Activated T-cell treated with anti-CD3 and anti-CD28 coated beads for 48 hours (primary cell): ENCODE measurements around the gene PALD1.

ENCODE experiments used
- DNase-seq: peaks from one replicate; pipeline ENCODE4 v3.0.0-alpha.2; 2020; ENCODE audit warnings: low read depth

Gene PALD1

DNA sequence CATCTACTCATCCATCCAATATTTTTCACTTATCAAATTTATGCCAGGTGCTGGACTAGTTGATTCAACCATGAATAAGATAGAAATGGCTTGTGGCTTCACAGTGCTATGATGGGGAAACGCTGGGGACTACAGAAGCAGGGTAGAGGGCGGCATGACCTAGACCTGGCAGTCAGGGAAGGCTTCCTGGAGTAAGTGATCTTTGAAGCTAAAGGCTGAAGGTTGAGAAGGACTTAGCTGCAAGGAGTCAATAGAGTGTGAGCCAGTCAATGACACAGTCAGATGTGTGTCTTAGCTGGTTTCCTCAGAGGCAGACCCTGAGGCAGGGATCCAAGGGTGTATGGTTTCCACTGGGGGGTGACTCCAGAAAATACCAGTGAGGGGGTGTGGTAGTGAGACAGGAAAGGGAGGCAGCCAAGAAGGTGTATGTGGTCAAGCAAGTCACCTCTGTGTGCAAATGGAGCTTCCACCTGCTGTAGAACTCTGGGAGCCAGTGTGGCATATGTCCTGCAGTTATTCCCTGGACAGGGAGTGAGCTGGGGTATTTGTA lies 113.7 kb downstream of the PALD1 start:
- no peak for DNase-seq

DNA sequence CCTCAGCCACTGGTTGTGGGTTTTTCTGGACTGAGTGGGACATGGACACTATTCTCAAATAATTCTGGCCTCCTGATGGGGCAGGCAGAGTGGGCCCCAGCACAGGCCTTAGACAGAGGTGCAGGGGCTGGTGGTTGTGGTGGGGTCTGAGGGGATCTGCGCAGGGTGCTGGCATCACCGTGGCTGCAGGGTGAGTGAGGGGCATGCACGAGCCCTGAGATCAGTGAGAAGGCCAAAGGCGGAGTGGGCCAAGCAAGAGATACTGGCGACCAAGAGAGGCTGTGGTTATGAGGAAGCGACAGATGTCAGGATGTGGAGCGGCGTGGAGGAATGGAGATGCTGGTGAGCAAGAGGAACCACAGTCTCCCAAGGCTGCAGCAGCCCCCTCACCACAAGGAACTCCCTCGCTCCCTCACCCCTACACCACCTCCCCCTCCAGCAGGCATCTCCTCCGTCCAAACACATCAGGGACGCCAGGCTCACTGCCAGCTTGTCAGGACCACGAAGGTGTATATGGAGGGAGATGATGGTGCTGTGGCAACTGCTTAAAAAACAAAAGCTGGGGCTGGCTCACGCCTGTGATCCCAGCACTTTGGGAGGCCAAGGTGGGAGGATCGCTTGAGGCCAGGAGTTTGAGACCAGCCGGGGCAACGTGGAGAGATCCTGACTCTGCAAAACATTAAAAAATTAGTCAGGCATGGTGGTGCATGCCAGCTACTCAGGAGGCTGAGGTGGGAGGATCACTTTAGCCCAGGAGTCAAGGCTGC lies 114.4 kb downstream of the PALD1 start:
- no peak for DNase-seq

- DNase-seq: no peak
These were observed 114.9 kb downstream of the PALD1 start for GRCh38 chr10:70593513-70593890.

GRCh38 chr10:70594161-70594560 lies 115.6 kb downstream of the PALD1 start:
- no peak for DNase-seq

DNA sequence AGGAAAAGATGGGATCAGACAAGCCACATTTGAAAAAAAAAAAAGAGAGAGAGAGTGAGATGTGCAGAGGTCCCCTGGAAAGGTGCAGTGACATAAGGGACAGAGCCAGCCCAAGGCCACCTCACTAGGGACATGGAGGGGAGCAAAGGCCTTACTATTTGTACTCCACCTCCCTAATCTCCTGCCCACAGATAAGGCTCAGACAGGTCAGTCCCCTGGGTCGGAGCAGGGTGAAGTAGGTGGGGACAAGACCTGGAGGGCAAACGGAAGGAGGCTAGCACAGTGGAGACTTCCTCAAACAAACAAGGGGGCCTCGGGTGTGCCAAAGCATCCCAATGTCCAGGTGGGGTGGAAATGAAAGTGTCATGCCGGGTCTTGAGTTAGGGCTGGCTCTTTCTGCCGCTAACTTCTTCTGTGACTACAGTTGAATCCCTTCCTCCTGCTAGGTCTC lies 117.0 kb downstream of the PALD1 start:
- no peak for DNase-seq

DNA sequence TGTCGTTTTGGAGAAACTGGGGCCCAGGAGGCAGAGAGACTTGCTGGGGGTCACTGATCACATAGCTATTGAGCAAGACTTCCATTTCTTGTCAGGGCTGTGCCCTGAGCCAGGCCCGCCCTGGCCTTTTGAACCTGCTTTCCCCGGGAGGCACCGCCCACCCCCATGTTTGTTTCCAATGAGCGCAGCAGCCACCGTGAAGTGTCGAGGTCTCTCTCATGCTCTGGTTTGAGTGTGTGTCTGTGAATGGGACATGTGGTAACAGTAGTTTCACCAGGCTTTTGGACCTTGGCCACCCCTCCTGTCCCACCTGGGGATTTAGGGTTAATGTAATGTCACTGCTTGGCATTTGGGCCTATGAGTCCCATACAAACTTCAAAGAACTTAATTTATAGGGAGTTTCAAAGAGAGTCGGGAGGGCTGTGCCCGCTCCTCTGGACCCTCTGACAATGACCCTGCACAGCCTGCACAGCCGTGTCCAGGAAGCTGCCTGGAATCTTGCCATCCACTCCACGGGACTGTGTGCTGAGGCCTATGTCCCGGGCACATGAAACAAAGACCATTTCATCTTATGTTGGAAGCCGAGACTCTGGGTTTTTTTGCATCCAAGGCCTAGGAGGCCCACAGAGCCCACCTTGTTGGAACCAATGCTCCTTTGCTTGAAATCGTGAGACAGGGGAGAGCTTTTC lies 117.7 kb downstream of the PALD1 start:
- DNase-seq: no peak

- DNase-seq: no peak
These were observed 118.6 kb downstream of the PALD1 start for GRCh38 chr10:70596860-70597809.

GRCh38 chr10:70597856-70598815 lies 119.6 kb downstream of the PALD1 start:
- no peak for DNase-seq

DNA sequence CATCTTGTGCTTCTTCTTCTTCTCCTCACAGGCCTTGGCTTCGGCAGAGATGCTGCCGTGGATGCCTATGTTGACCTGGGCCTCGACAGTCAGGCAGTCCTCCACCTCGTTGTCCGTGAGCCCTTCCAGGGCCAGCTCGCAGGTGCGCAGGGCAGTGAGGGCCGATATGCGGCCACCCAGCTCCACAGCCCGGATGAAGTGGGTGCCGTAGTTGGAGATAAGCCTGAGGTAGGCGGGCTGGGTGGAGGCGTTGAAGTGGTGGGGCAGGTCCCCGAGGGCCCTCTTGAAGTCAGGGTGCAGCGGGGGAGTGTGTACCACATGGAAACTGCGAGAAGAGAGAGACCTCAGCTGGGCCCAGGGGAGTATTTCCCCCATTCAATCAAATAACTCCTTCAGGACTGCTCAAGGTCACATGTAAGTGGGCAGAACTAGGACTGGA lies 120.3 kb downstream of the PALD1 start:
- DNase-seq: no peak

- no peak for DNase-seq
These were observed 120.8 kb downstream of the PALD1 start for GRCh38 chr10:70599319-70599718.

DNA sequence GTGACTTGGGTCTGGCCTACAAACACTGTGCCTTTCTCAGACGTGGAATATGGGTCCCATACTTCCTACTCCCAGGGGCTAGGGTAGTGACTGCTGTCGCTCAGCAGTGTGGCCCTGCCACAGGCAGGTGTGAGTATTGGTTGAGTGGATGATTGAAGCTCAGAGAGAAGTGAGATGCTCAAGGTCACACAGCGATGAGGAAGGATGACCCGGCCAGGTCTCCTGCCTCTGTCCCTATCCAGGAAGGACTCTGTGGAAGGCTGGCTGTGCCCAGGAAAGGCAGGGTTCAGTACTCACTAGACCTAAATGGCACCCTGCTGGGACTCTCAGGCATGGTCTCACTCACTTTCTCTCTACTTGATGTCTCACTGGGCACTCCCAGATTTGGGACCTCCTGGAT lies 121.2 kb downstream of the PALD1 start:
- no peak for DNase-seq

GRCh38 chr10:70600512-70601395 lies 122.2 kb downstream of the PALD1 start:
- no peak for DNase-seq

DNA sequence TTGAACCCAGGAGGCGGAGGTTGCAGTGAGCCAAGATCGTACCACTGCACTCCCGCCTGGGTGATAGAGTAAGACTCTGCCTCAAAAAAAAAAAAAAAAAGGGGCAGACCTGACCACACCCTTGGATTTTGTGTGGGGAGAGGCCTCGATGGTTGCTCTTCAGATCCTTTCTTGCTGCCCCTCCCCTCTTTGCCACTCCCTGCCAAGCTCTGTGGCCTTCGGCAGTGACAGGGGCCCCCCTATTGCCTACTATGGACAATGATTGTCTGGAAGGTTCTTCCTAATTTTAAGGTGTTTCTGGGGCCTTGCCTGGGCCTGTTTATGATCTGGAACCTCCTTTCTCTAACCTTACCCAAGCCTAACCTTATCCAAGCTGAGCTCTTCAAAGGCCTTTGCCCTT lies 123.2 kb downstream of the PALD1 start:
- no peak for DNase-seq

- peak; percentile 67 for DNase-seq
These were observed 124.3 kb downstream of the PALD1 start, which contains the start of gene PRF1 for GRCh38 chr10:70602665-70603448. TSS of gene PRF1 (minus strand) at chr10:70602741. CDS start at chr10:70600902, 1,839 bp downstream.

GRCh38 chr10:70603449-70603801 lies 124.9 kb downstream of the PALD1 start:
- DNase-seq: no peak

DNA sequence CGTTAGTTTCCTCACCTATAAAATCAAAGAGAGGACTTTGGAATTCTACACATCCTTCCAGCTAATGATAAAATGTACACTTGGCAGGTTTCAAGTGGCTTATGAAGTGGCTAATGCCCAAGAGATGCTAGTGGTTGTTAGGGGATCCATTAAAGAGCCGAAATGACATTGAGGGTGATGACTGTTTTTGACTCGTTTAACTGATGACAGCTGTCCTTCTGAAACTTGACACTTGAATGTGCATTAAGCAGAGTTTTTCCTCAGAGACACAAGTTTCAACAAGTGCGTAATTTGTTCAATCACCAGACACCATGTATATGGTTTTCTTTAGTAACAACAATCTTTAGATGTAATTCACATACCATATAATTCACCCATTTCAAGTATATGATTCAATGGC lies 125.5 kb downstream of the PALD1 start:
- no peak for DNase-seq

DNA sequence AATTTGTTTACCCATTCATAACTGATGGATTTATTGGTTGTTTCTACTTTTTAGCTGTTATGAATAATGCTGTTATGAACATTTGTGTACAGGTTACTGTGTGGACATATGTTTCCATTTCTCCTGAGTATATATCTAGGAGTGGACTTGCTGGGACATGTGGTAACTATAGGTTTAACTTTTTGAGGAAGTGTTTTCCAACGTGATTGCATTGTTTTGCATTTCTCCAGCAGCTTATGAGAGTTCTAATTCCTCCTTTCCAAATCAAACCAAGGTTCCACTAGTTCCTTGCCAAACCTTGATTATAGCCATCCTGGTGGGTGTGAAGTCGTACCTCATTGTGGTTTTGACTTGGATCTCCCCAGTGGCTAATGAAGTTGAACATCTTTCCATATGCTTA lies 126.6 kb downstream of the PALD1 start:
- no peak for DNase-seq

- no peak for DNase-seq
These were observed 129.4 kb downstream of the PALD1 start for GRCh38 chr10:70607936-70608335.

DNA sequence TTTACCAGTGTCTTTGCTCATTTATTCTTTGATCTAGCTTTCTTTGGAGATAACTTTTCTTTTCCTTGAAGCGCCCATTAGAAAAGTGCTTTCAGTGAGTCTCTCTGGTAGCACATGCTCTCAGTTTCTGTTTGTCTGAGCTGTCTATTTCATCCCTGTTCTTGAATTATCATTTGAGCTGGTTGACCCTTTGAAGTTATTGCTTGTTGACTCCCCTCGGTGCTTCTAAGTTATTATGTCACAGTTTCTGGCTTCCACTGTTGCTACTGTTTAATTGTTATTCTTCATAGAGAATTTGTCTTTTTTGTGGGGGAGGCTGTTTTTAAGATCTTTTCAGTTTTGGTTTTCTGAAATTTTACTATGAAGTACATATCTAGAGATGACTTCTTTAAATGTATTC lies 135.4 kb downstream of the PALD1 start:
- DNase-seq: no peak
